ENCODE measurements around the gene HOOK1. TPM values are rescaled to one million over a fixed set of nuclear protein-coding genes. Genes with fewer than 3 reads are reported as not detected.
A peak's percentile ranks its signal among the peaks of the same experiment; 100 is the strongest.
"Not testable (repeated sequence)": the region's sequence is repeated elsewhere in the genome, so short reads cannot be mapped to it uniquely, and the experiment has no call there.

The HOOK1 gene
- total and polyA plus RNA-seq, 9 donors = 1.9 to 4.8 (median 2.5) TPM

DNA sequence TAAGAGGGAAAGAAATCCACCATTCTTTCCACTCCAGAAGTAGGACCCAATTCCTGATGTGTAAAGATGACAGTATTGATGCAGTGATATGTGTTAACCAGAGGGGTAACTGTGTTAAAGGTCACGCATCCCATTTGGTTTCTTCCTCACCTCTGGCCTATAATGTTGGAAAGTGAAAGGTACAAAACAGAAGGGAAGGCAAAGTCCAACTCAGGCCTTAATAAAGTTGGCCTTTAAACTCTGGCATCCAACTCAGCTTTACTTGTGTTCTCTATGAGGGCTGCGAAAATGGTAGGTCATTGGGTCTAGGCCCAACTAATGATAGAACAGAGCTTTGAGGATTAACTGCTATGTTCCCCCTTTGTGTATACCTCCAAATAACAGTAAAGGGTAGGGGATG is 93.9 kb downstream of the HOOK1 start:
- no peaks in the 10 kb centered on the region for H3K4me1 ChIP-seq (ENCODE audit: control insufficient read depth, insufficient read depth, low read length)
- H3K9me3 ChIP-seq (replicated peaks; ENCODE audit: control insufficient read depth, low read depth, low read length) = no peaks in the 10 kb centered on the region
- peaks cover 15% of the 10 kb centered on the region for H3K36me3 ChIP-seq (ENCODE audit: control insufficient read depth, insufficient read depth, low read length)
- no peaks in the 10 kb centered on the region for H3K27me3 ChIP-seq (ENCODE audit: control insufficient read depth, insufficient read depth, low read length)
- no peak overlapping the region for H3K4me3 ChIP-seq (ENCODE audit: low read length)
- WGBS (ENCODE audit: insufficient coverage) = no CpG with 5 or more reads among the region's 2 CpGs
- no peak overlapping the region for H3K27ac ChIP-seq (ENCODE audit: low read length)
- DNase-seq = no peak

GRCh38 chr1:59914791-59915286 is 100.1 kb downstream of the HOOK1 start:
- not testable (repeated sequence) for DNase-seq; H3K36me3 ChIP-seq (ENCODE audit: control insufficient read depth, insufficient read depth, low read length); H3K4me3 ChIP-seq (ENCODE audit: low read length); H3K9me3 ChIP-seq (replicated peaks; ENCODE audit: control insufficient read depth, low read depth, low read length); H3K27me3 ChIP-seq (ENCODE audit: control insufficient read depth, insufficient read depth, low read length); H3K4me1 ChIP-seq (ENCODE audit: control insufficient read depth, insufficient read depth, low read length); H3K27ac ChIP-seq (ENCODE audit: low read length)
- WGBS (ENCODE audit: insufficient coverage) = no CpG with 5 or more reads among the region's 7 CpGs

GRCh38 chr1:59915516-59915915 is 100.8 kb downstream of the HOOK1 start:
- no peak for DNase-seq
- H3K4me1 ChIP-seq (ENCODE audit: control insufficient read depth, insufficient read depth, low read length) = peaks cover 3% of the 10 kb centered on the region
- H3K4me3 ChIP-seq (ENCODE audit: low read length) = no peak overlapping the region
- no peaks in the 10 kb centered on the region for H3K9me3 ChIP-seq (replicated peaks; ENCODE audit: control insufficient read depth, low read depth, low read length)
- no CpG with 5 or more reads among the region's 1 CpG for WGBS (ENCODE audit: insufficient coverage)
- no peaks in the 10 kb centered on the region for H3K27me3 ChIP-seq (ENCODE audit: control insufficient read depth, insufficient read depth, low read length)
- H3K27ac ChIP-seq (ENCODE audit: low read length) = no peak overlapping the region
- peaks cover 7% of the 10 kb centered on the region for H3K36me3 ChIP-seq (ENCODE audit: control insufficient read depth, insufficient read depth, low read length)

DNA sequence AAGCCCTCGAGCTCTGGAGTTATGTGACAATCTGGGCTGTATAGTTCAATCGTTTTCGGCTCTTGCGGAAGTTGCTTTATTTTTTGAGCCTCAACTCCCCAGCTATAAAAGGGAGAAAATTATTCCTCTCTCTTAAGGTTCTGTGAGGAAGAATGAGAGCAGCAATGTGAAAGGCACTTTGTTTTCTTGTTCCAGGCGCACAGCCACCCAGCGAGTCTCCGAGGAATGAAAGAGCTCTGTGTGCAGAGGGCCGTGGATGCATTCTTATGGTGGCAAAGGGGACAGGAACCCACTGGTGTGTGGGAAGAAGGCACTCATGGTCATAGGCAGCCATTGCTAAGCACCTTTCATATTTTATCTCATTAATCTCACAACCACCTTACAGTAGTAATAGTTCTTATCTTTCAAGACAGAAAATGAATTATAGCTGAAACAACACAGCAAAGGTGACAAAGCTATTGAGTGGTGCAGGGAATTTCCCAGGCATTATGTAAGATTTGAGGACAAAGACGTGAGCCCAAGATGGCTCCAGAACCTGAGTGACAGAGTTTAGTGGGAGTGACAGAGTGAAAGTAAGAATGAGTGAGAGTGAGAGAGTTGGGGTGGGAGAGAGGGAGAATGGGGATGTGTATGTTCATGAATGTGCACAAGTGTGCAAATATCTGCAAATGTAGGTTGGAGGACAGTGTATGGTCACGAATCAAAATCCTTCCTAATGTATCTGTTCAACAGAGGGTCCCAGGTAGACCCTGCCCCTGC is 102.5 kb downstream of the HOOK1 start:
- Histone ChIP-seq H3K9me3 (replicated peaks; ENCODE audit: control insufficient read depth, low read depth, low read length) (no peaks in the 10 kb centered on the region), H3K4me1 (ENCODE audit: control insufficient read depth, insufficient read depth, low read length) (peaks cover 5% of the 10 kb centered on the region), H3K27me3 (ENCODE audit: control insufficient read depth, insufficient read depth, low read length) (no peaks in the 10 kb centered on the region), H3K27ac (ENCODE audit: low read length) (no peak overlapping the region), H3K36me3 (ENCODE audit: control insufficient read depth, insufficient read depth, low read length) (no peaks in the 10 kb centered on the region), H3K4me3 (ENCODE audit: low read length) (no peak overlapping the region)
- no peak for DNase-seq
- WGBS (ENCODE audit: insufficient coverage) = 87% methylated on average over 2 of the region's 10 CpGs

- no peaks in the 10 kb centered on the region for H3K36me3 ChIP-seq (ENCODE audit: control insufficient read depth, insufficient read depth, low read length)
- H3K4me3 ChIP-seq (ENCODE audit: low read length) = no peak overlapping the region
- no peaks in the 10 kb centered on the region for H3K27me3 ChIP-seq (ENCODE audit: control insufficient read depth, insufficient read depth, low read length)
- H3K4me1 ChIP-seq (ENCODE audit: control insufficient read depth, insufficient read depth, low read length) = peaks cover 6% of the 10 kb centered on the region
- no peaks in the 10 kb centered on the region for H3K9me3 ChIP-seq (replicated peaks; ENCODE audit: control insufficient read depth, low read depth, low read length)
- no peak for DNase-seq
- WGBS (ENCODE audit: insufficient coverage) = 75% methylated on average over 2 of the region's 2 CpGs
- H3K27ac ChIP-seq (ENCODE audit: low read length) = no peak overlapping the region
These were observed 103.0 kb downstream of the HOOK1 start for GRCh38 chr1:59917785-59918180.

- no peaks in the 10 kb centered on the region for H3K27me3 ChIP-seq (ENCODE audit: control insufficient read depth, insufficient read depth, low read length)
- H3K9me3 ChIP-seq (replicated peaks; ENCODE audit: control insufficient read depth, low read depth, low read length) = no peaks in the 10 kb centered on the region
- no peak overlapping the region for H3K4me3 ChIP-seq (ENCODE audit: low read length)
- H3K36me3 ChIP-seq (ENCODE audit: control insufficient read depth, insufficient read depth, low read length) = no peaks in the 10 kb centered on the region
- no CpG with 5 or more reads among the region's 2 CpGs for WGBS (ENCODE audit: insufficient coverage)
- peak overlapping the region; percentile 38 for H3K27ac ChIP-seq (ENCODE audit: low read length)
- no peak for DNase-seq
- peaks cover 8% of the 10 kb centered on the region for H3K4me1 ChIP-seq (ENCODE audit: control insufficient read depth, insufficient read depth, low read length)
These were observed 105.0 kb downstream of the HOOK1 start for GRCh38 chr1:59919746-59920145.

DNA sequence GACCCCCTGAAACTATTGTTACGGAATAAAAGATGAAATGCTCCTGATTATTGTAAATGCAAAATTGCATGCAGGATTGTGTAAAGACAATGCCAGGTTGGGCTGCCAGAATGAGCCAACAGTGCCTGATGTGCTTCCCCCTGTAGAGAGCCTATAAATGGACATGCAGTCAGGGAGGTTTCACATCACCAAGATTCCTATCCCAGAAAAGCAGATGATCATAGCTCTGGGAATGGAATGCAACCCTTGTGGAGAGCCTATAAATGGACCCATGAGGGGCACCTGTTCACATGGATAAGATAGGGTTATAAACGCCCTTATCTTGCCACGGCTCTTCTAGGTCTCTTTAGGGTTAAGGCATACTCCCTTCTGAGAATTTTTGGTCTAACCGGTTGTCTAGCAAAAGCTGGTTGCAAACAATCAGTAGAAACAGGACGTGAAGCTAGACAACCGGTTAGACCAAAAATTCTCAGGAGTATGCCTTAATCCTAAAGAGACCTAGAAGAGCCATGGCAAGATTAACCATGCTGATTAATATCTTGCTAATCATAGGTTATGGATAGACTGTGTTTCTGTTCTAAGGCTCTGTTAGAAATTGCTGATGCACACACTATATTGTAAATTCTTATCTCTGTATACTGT is 106.6 kb downstream of the HOOK1 start:
- H3K36me3 ChIP-seq (ENCODE audit: control insufficient read depth, insufficient read depth, low read length); H3K27me3 ChIP-seq (ENCODE audit: control insufficient read depth, insufficient read depth, low read length); H3K4me3 ChIP-seq (ENCODE audit: low read length); H3K9me3 ChIP-seq (replicated peaks; ENCODE audit: control insufficient read depth, low read depth, low read length); H3K4me1 ChIP-seq (ENCODE audit: control insufficient read depth, insufficient read depth, low read length): not testable (repeated sequence)
- DNase-seq = peak; percentile 58
- H3K27ac ChIP-seq (ENCODE audit: low read length) = peak overlapping the region; percentile 89
- 81% methylated on average over 6 of the region's 6 CpGs for WGBS (ENCODE audit: insufficient coverage)

DNA sequence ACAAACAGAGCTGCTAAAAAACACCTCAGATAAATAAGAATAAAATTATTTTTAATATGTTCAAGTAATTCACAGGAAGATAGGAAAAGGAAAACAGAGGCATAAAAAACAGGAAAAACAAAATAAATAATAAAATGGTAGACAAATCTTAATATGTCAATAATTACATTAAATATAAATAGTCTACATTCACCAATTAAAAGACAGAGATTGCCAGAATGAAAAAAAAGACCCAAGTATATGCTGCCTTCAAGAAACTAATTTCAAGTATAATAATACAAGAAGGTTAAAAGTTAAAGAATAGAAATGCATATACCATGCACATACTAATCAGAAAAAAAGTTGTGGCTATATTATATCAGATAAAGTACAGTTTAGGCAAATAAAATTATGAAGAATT is 109.9 kb downstream of the HOOK1 start:
- Histone ChIP-seq H3K4me3 (ENCODE audit: low read length) (no peak overlapping the region), H3K27me3 (ENCODE audit: control insufficient read depth, insufficient read depth, low read length) (peaks cover 10% of the 10 kb centered on the region), H3K9me3 (replicated peaks; ENCODE audit: control insufficient read depth, low read depth, low read length) (no peaks in the 10 kb centered on the region)

More for the DNA sequence above, 109.9 kb downstream of the HOOK1 start:
- Histone ChIP-seq H3K4me1 (ENCODE audit: control insufficient read depth, insufficient read depth, low read length) (peaks cover 10% of the 10 kb centered on the region), H3K36me3 (ENCODE audit: control insufficient read depth, insufficient read depth, low read length) (no peaks in the 10 kb centered on the region), H3K27ac (ENCODE audit: low read length) (no peak overlapping the region)
- no peak for DNase-seq

Other genes with a start within 250 kb of the HOOK1 start
- gene CYP2J2, start 111.8 kb downstream of the HOOK1 start, total RNA-seq = 50.6 TPM
- 10 to 100 TPM; 32.1 to 74.1 (median 53.5) TPM for gene CYP2J2, start 111.8 kb downstream of the HOOK1 start, polyA plus RNA-seq (ENCODE audit: insufficient read depth in 1 of 8, insufficient read length in 8 of 8, low replicate concordance in 1 of 8)

Measured in muscle of leg (tissue), 11 donors.